ENCODE data around the gene SLC20A1. TPM values are rescaled to one million over a fixed set of nuclear protein-coding genes. Genes with fewer than 3 reads are reported as not detected.

The SLC20A1 gene
- total RNA-seq, 1 donor from 2014 or later, result 96.7 TPM

DNA sequence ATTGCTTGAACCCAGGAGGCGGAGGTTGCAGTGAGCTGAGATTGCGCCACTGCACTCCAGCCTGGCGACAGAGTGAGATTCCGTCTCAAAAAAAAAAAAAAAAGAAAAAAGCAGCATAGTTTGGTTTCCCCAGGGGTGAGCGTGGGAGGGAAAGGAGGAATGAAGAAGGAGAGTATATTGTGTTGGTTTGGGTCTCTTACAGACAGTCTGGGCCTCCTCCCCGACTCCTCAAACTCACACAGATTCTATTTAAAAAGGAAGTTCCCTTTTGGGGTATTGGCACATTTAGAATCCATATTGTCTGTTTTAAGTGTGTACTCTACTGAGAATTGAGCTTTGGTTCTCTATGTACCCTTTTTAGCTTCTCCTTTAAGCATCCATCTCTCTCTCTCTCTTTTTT is 27.4 kb upstream of the SLC20A1 start:
- Histone ChIP-seq H3K9me3 (ENCODE audit: insufficient read depth, low read depth, low read length) (no peaks in the 10 kb centered on the region), H3K4me2 (ENCODE audit: low read length) (no peak overlapping the region), H3K36me3 (ENCODE audit: insufficient read depth, low read length) (no peaks in the 10 kb centered on the region), H3K27me3 (ENCODE audit: insufficient read depth, low read length) (no peaks in the 10 kb centered on the region), H2AFZ (ENCODE audit: low read depth, low read length) (no peak overlapping the region), H3K4me1 (ENCODE audit: insufficient read depth, low read length) (peaks cover 18% of the 10 kb centered on the region), H4K20me1 (ENCODE audit: insufficient read depth, low read length) (no peaks in the 10 kb centered on the region), H3K4me3 (ENCODE audit: insufficient read depth, low read depth, low read length) (no peak overlapping the region), H3K79me2 (ENCODE audit: insufficient read depth, low read length) (no peaks in the 10 kb centered on the region), H3K27ac (ENCODE audit: low read depth, low read length) (no peak overlapping the region), H3K9ac (ENCODE audit: low read length) (no peak overlapping the region)
- TF ChIP-seq EZH2 (IDR thresholded peaks at IDR 0.05; ENCODE audit: insufficient read depth, low read length), result no peak
- peaks cover 8% of the 10 kb centered on the region for H3K27me3 Mint-ChIP-seq (ENCODE audit: low read depth, unreplicated experiment)
- no peak overlapping the region for H3K27ac Mint-ChIP-seq (ENCODE audit: unreplicated experiment)
- H3K4me3 Mint-ChIP-seq (ENCODE audit: unreplicated experiment), result no peak overlapping the region
- H3K9me3 Mint-ChIP-seq (ENCODE audit: unreplicated experiment), result no peaks in the 10 kb centered on the region
- peaks cover 9% of the 10 kb centered on the region for H3K4me1 Mint-ChIP-seq (ENCODE audit: low read depth, unreplicated experiment)
- H3K36me3 Mint-ChIP-seq (ENCODE audit: low read depth, unreplicated experiment), result no peaks in the 10 kb centered on the region
- DNase-seq (ENCODE audit: low read depth) (no peak), FAIRE-seq (no peak)

DNA sequence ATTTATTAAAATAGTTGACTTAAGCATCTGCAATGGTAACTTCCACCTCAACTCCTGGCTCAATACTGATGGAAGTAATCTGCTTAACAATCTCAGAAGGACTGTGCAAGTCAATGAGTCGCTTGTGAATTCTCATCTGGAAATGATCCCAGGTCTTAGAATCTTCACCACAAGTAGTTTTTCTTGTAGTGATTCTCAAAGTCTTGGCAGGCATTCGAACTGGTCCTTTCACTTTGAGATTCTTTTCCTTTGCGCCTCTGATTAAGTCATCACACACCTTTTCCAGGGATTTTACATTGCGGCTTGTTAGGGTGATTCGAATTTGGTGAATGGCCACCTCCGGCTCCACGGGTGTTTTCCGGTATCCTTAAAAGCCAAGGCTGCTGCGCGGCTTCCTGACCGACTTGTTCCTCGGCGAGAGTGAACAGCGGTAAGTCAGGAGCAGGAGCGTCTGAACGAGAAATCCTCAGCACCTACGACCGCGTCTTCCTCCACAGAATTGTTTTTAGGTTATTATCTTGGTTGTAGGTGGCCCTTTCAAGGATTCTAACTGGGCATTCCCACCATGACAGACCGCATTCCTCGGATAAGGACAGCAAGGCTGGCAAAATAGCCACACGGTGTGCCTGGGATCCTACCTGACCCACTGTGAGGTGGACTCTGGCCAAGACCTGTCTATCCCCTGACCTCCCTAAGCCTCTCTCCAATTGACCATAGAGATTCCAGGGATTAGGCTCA is 23.8 kb upstream of the SLC20A1 start:
- Mint-ChIP-seq H3K4me1 (ENCODE audit: low read depth, unreplicated experiment) (peaks cover 23% of the 10 kb centered on the region), H3K27ac (ENCODE audit: unreplicated experiment) (no peak overlapping the region), H3K9me3 (ENCODE audit: unreplicated experiment) (no peaks in the 10 kb centered on the region), H3K27me3 (ENCODE audit: low read depth, unreplicated experiment) (peaks cover 5% of the 10 kb centered on the region), H3K4me3 (ENCODE audit: unreplicated experiment) (no peak overlapping the region), H3K36me3 (ENCODE audit: low read depth, unreplicated experiment) (no peaks in the 10 kb centered on the region)
- Histone ChIP-seq H3K27me3 (ENCODE audit: insufficient read depth, low read length) (no peaks in the 10 kb centered on the region), H2AFZ (ENCODE audit: low read depth, low read length) (no peak overlapping the region), H3K4me2 (ENCODE audit: low read length) (peak overlapping the region; percentile 74), H3K79me2 (ENCODE audit: insufficient read depth, low read length) (no peaks in the 10 kb centered on the region), H3K4me1 (ENCODE audit: insufficient read depth, low read length) (peaks cover 45% of the 10 kb centered on the region), H3K4me3 (ENCODE audit: insufficient read depth, low read depth, low read length) (peak overlapping the region; percentile 3), H4K20me1 (ENCODE audit: insufficient read depth, low read length) (no peaks in the 10 kb centered on the region), H3K9me3 (ENCODE audit: insufficient read depth, low read depth, low read length) (no peaks in the 10 kb centered on the region), H3K36me3 (ENCODE audit: insufficient read depth, low read length) (no peaks in the 10 kb centered on the region), H3K27ac (ENCODE audit: low read depth, low read length) (peak overlapping the region; percentile 54), H3K9ac (ENCODE audit: low read length) (peak overlapping the region; percentile 23)
- TF ChIP-seq EZH2 (IDR thresholded peaks at IDR 0.05; ENCODE audit: insufficient read depth, low read length), result no peak
- TF ChIP-seq, protein P1, sequence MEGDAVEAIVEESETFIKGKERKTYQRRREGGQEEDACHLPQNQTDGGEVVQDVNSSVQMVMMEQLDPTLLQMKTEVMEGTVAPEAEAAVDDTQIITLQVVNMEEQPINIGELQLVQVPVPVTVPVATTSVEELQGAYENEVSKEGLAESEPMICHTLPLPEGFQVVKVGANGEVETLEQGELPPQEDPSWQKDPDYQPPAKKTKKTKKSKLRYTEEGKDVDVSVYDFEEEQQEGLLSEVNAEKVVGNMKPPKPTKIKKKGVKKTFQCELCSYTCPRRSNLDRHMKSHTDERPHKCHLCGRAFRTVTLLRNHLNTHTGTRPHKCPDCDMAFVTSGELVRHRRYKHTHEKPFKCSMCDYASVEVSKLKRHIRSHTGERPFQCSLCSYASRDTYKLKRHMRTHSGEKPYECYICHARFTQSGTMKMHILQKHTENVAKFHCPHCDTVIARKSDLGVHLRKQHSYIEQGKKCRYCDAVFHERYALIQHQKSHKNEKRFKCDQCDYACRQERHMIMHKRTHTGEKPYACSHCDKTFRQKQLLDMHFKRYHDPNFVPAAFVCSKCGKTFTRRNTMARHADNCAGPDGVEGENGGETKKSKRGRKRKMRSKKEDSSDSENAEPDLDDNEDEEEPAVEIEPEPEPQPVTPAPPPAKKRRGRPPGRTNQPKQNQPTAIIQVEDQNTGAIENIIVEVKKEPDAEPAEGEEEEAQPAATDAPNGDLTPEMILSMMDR (IDR thresholded peaks at IDR 0.05; ENCODE audit: insufficient read depth, low read depth, low read length), result no peak
- DNase-seq (ENCODE audit: low read depth) (peak; percentile 95), FAIRE-seq (peak; percentile 70)

DNA sequence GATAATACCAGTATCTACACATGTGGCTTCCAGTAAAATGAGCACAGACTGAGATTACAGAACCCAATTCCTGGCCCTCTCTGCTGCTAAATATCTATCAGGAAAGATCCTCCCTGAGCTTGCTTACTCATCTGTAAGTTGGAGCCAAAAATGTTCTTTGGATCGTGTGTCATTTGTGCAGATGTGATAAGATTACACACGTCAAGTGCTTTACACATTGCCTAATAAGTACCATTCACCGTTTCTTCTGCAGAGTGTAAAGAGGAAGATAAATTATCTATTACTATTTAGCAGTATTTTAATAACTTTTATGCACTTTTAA is 23.2 kb upstream of the SLC20A1 start:
- no peaks in the 10 kb centered on the region for H3K36me3 ChIP-seq (ENCODE audit: insufficient read depth, low read length)
- H3K4me1 Mint-ChIP-seq (ENCODE audit: low read depth, unreplicated experiment), result peaks cover 28% of the 10 kb centered on the region
- peak overlapping the region; percentile 74 for H3K4me2 ChIP-seq (ENCODE audit: low read length)

More for the DNA sequence above, 23.2 kb upstream of the SLC20A1 start:
- TF ChIP-seq, protein P1 (IDR thresholded peaks at IDR 0.05; ENCODE audit: insufficient read depth, low read depth, low read length), result no peak
- TF ChIP-seq EZH2 (IDR thresholded peaks at IDR 0.05; ENCODE audit: insufficient read depth, low read length), result no peak
- H2AFZ ChIP-seq (ENCODE audit: low read depth, low read length), result no peak overlapping the region
- H4K20me1 ChIP-seq (ENCODE audit: insufficient read depth, low read length), result no peaks in the 10 kb centered on the region
- peak overlapping the region; percentile 3 for H3K4me3 ChIP-seq (ENCODE audit: insufficient read depth, low read depth, low read length)
- peaks cover 2% of the 10 kb centered on the region for H3K27me3 Mint-ChIP-seq (ENCODE audit: low read depth, unreplicated experiment)
- H3K27ac ChIP-seq (ENCODE audit: low read depth, low read length), result peak overlapping the region; percentile 54
- peaks cover 50% of the 10 kb centered on the region for H3K4me1 ChIP-seq (ENCODE audit: insufficient read depth, low read length)
- H3K27me3 ChIP-seq (ENCODE audit: insufficient read depth, low read length), result no peaks in the 10 kb centered on the region
- H3K9ac ChIP-seq (ENCODE audit: low read length), result peak overlapping the region; percentile 23
- no peak overlapping the region for H3K27ac Mint-ChIP-seq (ENCODE audit: unreplicated experiment)
- no peaks in the 10 kb centered on the region for H3K79me2 ChIP-seq (ENCODE audit: insufficient read depth, low read length)
- H3K4me3 Mint-ChIP-seq (ENCODE audit: unreplicated experiment), result no peak overlapping the region
- DNase-seq (ENCODE audit: low read depth), result peak; percentile 97
- no peaks in the 10 kb centered on the region for H3K9me3 ChIP-seq (ENCODE audit: insufficient read depth, low read depth, low read length)
- FAIRE-seq, result no peak
- H3K36me3 Mint-ChIP-seq (ENCODE audit: low read depth, unreplicated experiment), result no peaks in the 10 kb centered on the region
- no peaks in the 10 kb centered on the region for H3K9me3 Mint-ChIP-seq (ENCODE audit: unreplicated experiment)

All from astrocyte (in vitro differentiated cells and primary cell).